Measurements from ENCODE around the gene PRKCA.

Gene PRKCA

GRCh38 chr17:66496306-66496705 lies 193.9 kb downstream of the PRKCA start:
- H3K4me3 ChIP-seq (ENCODE audit: low read depth, low read length): no peak overlapping the region
- no peak for TF ChIP-seq CTCF (IDR thresholded peaks at IDR 0.05; ENCODE audit: low read depth, low read length, missing control alignments)
- DNase-seq (ENCODE audit: low read depth): no peak

GRCh38 chr17:66498580-66498979 lies 196.2 kb downstream of the PRKCA start:
- no peak for DNase-seq (ENCODE audit: low read depth)
- no peak for TF ChIP-seq CTCF (IDR thresholded peaks at IDR 0.05; ENCODE audit: low read depth, low read length, missing control alignments)
- no peak overlapping the region for H3K4me3 ChIP-seq (ENCODE audit: low read depth, low read length)

GRCh38 chr17:66506641-66507040 lies 204.2 kb downstream of the PRKCA start:
- no peak for TF ChIP-seq CTCF (IDR thresholded peaks at IDR 0.05; ENCODE audit: low read depth, low read length, missing control alignments)
- no peak for DNase-seq (ENCODE audit: low read depth)

GRCh38 chr17:66507103-66507923 lies 204.9 kb downstream of the PRKCA start:
- H3K4me3 ChIP-seq (ENCODE audit: low read depth, low read length): no peak overlapping the region
- DNase-seq (ENCODE audit: low read depth): no peak
- TF ChIP-seq CTCF (IDR thresholded peaks at IDR 0.05; ENCODE audit: low read depth, low read length, missing control alignments): no peak

More at GRCh38 chr17:66506641-66507040, 204.2 kb downstream of the PRKCA start:
- H3K4me3 ChIP-seq (ENCODE audit: low read depth, low read length): no peak overlapping the region

GRCh38 chr17:66507982-66508760 lies 205.8 kb downstream of the PRKCA start:
- no peak for TF ChIP-seq CTCF (IDR thresholded peaks at IDR 0.05; ENCODE audit: low read depth, low read length, missing control alignments)
- no peak overlapping the region for H3K4me3 ChIP-seq (ENCODE audit: low read depth, low read length)
- DNase-seq (ENCODE audit: low read depth): no peak

- H3K4me3 ChIP-seq (ENCODE audit: low read depth, low read length): no peak overlapping the region
- TF ChIP-seq CTCF (IDR thresholded peaks at IDR 0.05; ENCODE audit: low read depth, low read length, missing control alignments): no peak
- no peak for DNase-seq (ENCODE audit: low read depth)
Observed at GRCh38 chr17:66508896-66509844, 206.8 kb downstream of the PRKCA start.

Data from GM12864 (cell line).